HAP-1 (cell line): ENCODE results near the gene CHMP6.

ENCODE experiments used
- DNase-seq, 2 experiments: peaks; one replicate each; pipeline ENCODE4 v3.0.0-alpha.2; 2016 to 2020; ENCODE audit warnings: low spot score in 2 of 2
- H3K27me3 ChIP-seq: fragments of 250-450 bp; sonication (Bioruptor Pico); 2 replicates; pipeline ENCODE4 v1.5.1; 2020; ENCODE audit warnings: low read depth, mild to moderate bottlenecking, moderate library complexity
- H3K36me3 ChIP-seq: fragments of 250-450 bp; sonication (Bioruptor Pico); replicated peaks from 2 replicates; pipeline ENCODE4 v1.5.1; 2020; ENCODE audit warnings: mild to moderate bottlenecking
- H3K4me1 ChIP-seq: fragments of 250-450 bp; sonication (Bioruptor Pico); 2 replicates; pipeline ENCODE4 v1.5.1; 2020; ENCODE audit warnings: mild to moderate bottlenecking
- H3K4me3 ChIP-seq: fragments of 250-450 bp; sonication (Bioruptor Pico); 2 replicates; pipeline ENCODE4 v1.5.1; 2020; ENCODE audit warnings: mild to moderate bottlenecking, moderate library complexity
- H3K9me3 ChIP-seq: fragments of 250-450 bp; sonication (Bioruptor Pico); 2 replicates; pipeline ENCODE4 v1.5.1; 2020; ENCODE audit warnings: mild to moderate bottlenecking, moderate library complexity
- in situ Hi-C: fragments of 300-500 bp; cut with MboI; formaldehyde crosslinking; loops from 3 replicates; pipeline ENCODE4 v1.14.3; 2020; ENCODE audit warnings: low sequenced_read_pairs, inconsistent platforms, mixed read lengths

CHMP6 gene

DNA sequence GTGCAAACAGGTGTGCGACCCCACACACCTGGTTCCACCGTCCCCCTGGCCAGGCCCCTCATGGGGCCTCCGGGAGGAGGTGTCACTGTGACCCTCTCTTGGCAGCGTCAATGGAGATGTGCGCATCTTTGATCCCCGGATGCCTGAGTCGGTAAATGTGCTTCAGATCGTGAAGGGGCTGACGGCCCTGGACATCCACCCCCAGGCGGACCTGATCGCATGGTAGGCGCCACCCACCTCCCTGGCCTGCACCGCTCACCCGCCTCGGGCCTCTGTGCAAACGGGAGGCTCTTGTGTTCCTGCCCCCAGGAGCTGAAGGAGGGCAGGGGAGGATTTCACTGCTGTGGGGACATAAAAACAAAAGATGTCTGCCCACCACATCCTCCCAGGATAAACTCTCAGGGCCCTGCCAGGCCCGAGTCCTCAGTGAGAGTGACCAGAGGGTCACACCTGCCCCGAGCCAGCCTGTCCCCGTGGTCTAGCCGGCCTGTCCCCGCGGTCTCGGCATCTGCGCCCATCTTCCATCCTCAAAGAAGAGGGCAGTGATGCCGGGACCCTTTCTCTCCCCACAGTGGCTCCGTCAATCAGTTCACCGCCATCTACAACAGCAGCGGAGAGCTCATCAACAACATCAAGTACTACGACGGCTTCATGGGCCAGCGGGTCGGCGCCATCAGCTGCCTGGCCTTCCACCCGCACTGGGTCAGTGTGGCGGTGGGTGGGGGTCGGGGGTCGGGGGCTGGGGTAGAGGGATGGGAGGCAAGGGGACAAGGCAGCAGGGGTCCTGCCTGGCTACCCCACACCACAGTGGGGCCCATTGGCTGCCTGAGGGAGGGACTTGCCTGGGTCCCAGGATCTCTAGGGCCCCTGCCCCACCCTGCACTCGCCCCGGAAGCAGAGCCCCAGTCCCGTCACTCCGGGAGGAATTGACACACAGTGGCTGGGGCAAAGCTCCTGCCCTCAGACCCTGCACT, 29.0 kb upstream of the CHMP6 start:
- Histone ChIP-seq H3K9me3 (no peaks in the 10 kb centered on the region), H3K36me3 (no peaks in the 10 kb centered on the region), H3K4me3 (no peak overlapping the region), H3K27me3 (no peaks in the 10 kb centered on the region), H3K4me1 (no peaks in the 10 kb centered on the region)
- DNase-seq: no peak
- in situ Hi-C loops: no loop called here

DNA sequence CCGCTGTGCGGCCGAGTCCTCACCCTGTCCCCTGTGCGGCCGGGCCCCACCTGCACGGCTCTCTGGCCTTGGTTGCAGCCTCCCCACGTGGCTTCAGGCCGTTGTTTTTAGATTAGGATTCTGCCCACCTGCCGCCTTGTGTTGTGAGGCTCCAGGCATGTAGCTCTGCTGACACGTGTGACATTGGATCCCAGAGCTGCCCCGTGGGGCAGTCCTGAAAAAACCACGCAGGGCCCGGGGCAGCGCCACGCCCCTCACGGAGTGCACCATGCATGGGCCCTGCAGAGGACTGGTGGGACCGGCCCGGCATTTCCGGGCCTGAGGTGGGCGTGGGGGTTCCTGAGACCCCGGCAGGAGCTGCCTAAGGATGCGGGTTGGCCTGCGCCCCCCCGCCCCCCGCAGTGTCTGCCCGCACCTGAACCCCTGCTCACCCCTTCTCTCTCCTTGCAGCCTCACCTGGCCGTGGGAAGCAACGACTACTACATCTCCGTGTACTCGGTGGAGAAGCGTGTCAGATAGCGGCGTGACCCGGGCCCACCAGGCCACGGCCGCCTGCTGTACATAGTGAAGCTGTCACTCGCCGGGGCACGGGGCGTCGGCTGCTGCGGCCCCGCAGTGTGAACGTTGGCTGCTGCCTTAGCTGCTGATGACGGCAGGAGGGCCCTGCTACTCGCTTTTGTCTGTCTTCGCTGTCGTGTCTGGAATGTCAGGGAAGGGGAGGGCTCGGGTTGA, 27.7 kb upstream of the CHMP6 start:
- Histone ChIP-seq H3K36me3 (no peaks in the 10 kb centered on the region), H3K9me3 (no peaks in the 10 kb centered on the region)
- in situ Hi-C loops: no loop called here

GRCh38 chr17:80964544-80964856, 27.1 kb upstream of the CHMP6 start:
- no peak overlapping the region for H3K4me3 ChIP-seq
- H3K4me1 ChIP-seq: no peaks in the 10 kb centered on the region
- no peaks in the 10 kb centered on the region for H3K27me3 ChIP-seq
- in situ Hi-C loops: no loop called here
- H3K9me3 ChIP-seq: no peaks in the 10 kb centered on the region
- H3K36me3 ChIP-seq: no peaks in the 10 kb centered on the region
- DNase-seq: no peak

More for the DNA sequence above, 27.7 kb upstream of the CHMP6 start:
- no peaks in the 10 kb centered on the region for H3K27me3 ChIP-seq
- no peak overlapping the region for H3K4me3 ChIP-seq
- DNase-seq: no peak
- H3K4me1 ChIP-seq: no peaks in the 10 kb centered on the region

GRCh38 chr17:80964859-80965580, 26.6 kb upstream of the CHMP6 start:
- Histone ChIP-seq H3K9me3 (no peaks in the 10 kb centered on the region), H3K4me3 (no peak overlapping the region), H3K36me3 (no peaks in the 10 kb centered on the region), H3K27me3 (no peaks in the 10 kb centered on the region), H3K4me1 (no peaks in the 10 kb centered on the region)
- no peak for DNase-seq
- in situ Hi-C loops: no loop called here

DNA sequence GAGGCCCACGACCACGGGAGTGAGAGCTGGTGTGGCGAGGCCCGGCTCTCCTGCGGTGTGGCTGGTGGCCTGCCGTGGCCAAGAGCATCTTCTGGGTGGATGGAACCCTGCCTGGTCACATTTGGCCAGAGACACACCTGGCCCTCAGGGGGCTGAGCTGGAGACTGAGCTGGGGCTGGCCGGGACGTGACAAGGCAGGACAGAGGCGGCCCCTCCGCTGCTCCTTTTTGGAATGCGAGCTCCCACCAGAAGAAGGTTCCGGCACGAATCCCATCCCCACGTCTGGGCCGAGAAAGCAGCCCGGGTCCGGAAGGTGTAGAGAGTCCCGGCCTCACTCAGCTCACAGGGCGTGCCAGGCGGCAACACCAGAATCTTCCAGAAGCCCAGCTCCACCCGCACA, 26.0 kb upstream of the CHMP6 start:
- in situ Hi-C loops: no loop called here
- Histone ChIP-seq H3K36me3 (no peaks in the 10 kb centered on the region), H3K9me3 (no peaks in the 10 kb centered on the region), H3K27me3 (no peaks in the 10 kb centered on the region), H3K4me1 (no peaks in the 10 kb centered on the region), H3K4me3 (no peak overlapping the region)
- no peak for DNase-seq

GRCh38 chr17:80967404-80967872, 24.2 kb upstream of the CHMP6 start:
- H3K27me3 ChIP-seq: no peaks in the 10 kb centered on the region
- no peak overlapping the region for H3K4me3 ChIP-seq
- no peaks in the 10 kb centered on the region for H3K36me3 ChIP-seq
- H3K4me1 ChIP-seq: no peaks in the 10 kb centered on the region
- no peak for DNase-seq
- in situ Hi-C loops: no loop called here
- no peaks in the 10 kb centered on the region for H3K9me3 ChIP-seq

DNA sequence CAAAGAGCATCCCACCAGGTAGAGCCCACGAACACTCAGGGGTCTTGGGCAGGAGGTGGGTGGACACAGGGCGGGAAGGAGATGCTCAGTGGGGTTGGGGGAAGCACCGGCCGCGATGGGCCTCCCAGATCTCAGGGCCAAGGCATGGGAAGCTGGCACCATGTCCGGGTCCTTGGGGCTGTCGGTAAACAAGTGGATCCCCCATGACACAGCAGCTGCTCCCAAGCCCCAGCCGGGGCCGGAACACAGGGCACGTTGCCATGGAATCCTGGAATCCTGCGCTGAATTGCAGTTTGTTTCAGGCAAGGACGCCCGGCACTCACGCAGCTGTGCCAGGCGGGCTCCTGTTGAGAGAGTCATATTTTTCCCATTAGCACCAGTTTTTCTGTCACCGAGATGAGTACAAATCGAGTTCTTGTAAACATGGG, 23.0 kb upstream of the CHMP6 start:
- in situ Hi-C loops: no loop called here
- H3K36me3 ChIP-seq: no peaks in the 10 kb centered on the region
- no peak overlapping the region for H3K4me3 ChIP-seq
- no peak for DNase-seq
- no peaks in the 10 kb centered on the region for H3K4me1 ChIP-seq
- H3K27me3 ChIP-seq: no peaks in the 10 kb centered on the region
- H3K9me3 ChIP-seq: no peaks in the 10 kb centered on the region

DNA sequence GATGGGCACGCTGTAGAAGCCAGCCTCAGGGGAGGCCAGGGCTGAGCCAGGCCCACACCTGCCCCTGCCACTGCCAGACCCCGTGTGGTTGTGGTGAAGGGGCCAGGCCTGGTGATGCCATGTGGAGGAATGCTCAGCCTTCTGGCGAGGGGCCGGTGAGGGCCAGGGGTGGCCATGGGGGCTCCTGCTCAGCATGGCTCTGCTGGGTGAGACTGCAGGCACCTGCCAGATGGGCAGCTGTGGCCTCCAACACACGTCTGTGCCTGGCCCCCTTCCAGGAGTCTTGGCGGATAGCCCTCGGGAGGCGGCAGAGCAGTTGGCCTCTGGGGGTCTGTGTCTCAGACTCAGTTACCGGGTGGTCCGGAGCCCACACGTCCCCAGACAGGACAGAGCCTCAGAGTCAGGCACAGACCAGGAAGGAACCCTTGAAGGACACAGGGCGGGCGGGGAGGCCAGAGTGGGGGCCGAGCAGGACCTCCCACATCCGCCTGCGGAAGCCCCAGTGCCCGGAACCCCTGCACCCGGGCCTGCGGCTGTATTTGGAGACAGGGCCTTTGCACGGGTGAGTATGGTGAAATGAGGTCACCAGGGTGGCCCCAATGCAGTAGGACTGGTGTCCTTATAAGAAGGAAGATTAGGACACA, 22.5 kb upstream of the CHMP6 start:
- Histone ChIP-seq H3K9me3 (no peaks in the 10 kb centered on the region), H3K4me1 (no peaks in the 10 kb centered on the region), H3K27me3 (no peaks in the 10 kb centered on the region), H3K4me3 (no peak overlapping the region), H3K36me3 (no peaks in the 10 kb centered on the region)
- in situ Hi-C loops: no loop called here
- DNase-seq: no peak

- no peaks in the 10 kb centered on the region for H3K36me3 ChIP-seq
- H3K27me3 ChIP-seq: no peaks in the 10 kb centered on the region
- no peaks in the 10 kb centered on the region for H3K4me1 ChIP-seq
- in situ Hi-C loops: no loop called here
- no peaks in the 10 kb centered on the region for H3K9me3 ChIP-seq
- H3K4me3 ChIP-seq: no peak overlapping the region
- no peak for DNase-seq
Observed at GRCh38 chr17:80969674-80970043, 22.0 kb upstream of the CHMP6 start.

DNA sequence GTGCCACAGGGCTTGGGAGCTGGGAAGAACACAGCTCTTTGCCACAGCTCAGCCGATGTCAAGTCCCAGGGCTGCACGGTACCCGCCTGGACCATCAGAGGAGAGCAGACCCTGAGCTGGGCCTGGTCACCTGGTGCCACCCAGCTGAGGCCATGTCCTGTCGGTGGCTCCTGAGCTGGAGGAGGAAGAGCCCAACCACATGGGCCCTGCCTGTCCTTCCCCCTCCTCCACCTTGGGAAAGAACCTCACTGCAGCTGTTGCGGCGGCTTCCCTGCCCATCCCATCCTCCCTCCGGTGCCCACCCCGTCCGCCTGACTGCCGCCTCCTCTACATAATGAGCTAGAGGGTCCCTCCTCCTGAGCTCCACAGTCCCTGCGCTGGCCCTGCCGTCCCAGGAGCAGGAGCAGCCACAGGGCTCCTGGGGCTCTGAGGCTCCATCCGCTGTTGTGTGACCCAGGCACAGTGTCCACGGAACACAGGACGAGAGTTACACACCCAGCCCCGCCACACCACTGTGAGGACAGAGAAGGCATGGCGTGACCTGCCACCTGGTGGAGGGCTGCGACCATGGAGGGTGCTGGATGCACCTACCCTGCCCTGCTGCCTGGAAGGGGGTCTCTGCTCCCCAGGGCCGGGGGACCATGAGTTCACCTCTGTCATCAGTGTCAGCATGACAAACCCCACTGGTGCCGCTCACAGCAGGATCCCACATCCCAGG, 21.4 kb upstream of the CHMP6 start:
- Histone ChIP-seq H3K27me3 (no peaks in the 10 kb centered on the region), H3K9me3 (no peaks in the 10 kb centered on the region), H3K36me3 (no peaks in the 10 kb centered on the region), H3K4me3 (no peak overlapping the region), H3K4me1 (no peaks in the 10 kb centered on the region)
- in situ Hi-C loops: no loop called here
- DNase-seq: peak in 1 of 2 experiments; percentile 61

DNA sequence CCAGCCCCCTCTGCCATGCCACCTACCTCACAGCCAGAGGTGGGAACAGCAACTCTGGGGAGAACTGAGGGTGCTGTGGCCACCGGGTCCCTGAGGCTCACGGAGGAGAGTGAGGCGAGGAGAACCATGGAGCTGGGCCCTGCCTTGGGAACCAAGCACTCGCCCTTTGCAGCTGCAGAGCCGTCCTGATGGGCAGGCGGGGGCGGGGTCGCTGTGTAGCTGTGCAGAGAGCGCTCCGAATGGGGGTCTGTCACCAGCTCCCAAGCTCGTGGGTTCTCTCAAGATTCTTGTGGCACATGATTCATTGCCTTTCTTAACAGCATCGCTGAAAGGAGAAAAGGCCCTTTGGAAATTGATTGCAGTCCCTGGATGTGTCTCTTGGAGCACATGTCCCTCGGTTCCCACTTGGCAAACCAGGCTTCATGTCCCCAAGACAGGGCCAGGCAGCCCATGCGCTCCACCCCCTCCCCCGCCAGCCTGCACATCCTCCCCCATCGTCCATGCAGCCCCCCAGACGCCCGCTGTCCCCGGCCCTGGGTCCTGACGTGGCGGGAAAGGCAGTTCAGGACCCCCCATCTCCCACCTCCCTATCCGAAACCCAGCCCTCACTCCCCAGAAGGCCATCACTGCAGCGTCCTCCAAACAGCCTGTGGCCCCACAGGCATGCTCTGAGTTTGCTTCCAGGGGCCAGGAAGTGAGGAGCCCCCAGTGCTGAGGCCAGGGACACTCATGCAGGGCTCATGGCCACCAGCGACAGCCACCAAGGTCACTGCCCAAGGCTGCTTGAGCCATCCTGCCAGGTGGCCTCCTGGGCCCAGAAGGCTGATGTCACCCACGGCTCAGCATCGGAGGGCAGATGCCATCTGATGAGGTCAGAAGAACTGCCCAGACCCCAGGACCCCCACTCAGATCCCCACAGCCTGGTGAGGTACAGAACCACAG, 20.6 kb upstream of the CHMP6 start:
- in situ Hi-C loops: no loop called here
- no peaks in the 10 kb centered on the region for H3K36me3 ChIP-seq
- H3K4me3 ChIP-seq: no peak overlapping the region
- H3K4me1 ChIP-seq: no peaks in the 10 kb centered on the region
- H3K9me3 ChIP-seq: no peaks in the 10 kb centered on the region
- H3K27me3 ChIP-seq: no peaks in the 10 kb centered on the region
- no peak for DNase-seq

DNA sequence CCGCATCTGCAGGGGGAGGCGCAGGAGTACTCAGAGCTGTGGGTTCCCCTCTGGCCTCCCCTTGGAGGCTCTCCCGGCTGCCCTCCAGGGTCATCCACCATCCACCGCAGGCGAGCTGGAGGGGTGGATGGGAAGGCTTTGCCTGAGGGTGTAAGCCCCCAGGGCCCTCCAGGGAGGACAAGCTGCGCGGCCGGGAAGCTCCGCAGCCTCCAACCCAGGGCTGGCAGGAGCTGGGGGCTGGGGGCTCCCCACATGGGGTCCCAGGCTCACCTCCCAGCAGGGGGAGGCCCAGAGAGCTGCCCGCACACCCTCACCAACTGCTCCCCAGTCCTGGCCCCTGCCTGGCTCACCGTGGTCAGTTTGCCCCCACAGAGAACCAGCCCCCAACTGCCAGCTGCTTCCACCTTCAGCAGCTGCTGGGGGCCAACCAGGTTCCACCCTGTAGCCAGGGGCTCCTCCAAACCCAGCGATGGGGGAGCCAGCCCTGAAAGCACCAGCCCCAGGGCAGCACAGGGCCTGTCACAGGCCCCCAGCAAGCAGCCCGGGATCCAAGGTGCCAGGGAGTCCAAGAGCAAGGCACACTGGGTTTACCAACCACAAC, 19.8 kb upstream of the CHMP6 start:
- Histone ChIP-seq H3K27me3 (no peaks in the 10 kb centered on the region), H3K9me3 (no peaks in the 10 kb centered on the region), H3K4me3 (no peak overlapping the region), H3K4me1 (no peaks in the 10 kb centered on the region), H3K36me3 (no peaks in the 10 kb centered on the region)
- no peak for DNase-seq
- in situ Hi-C loops: no loop called here
